Anterior cingulate cortex (tissue), 58 donors: ENCODE data around the gene POU6F2.
"Not testable (repeated sequence)": the region's sequence is repeated elsewhere in the genome, so short reads cannot be mapped to it uniquely, and the experiment has no call there.

ENCODE experiments used
- DNase-seq, 58 donors: peaks; one replicate each; lab custom pipeline; 2025; lab: John Stamatoyannopoulos, UW

The POU6F2 gene

GRCh38 chr7:38977685-38978084 is at the start of gene POU6F2:
Gene POU6F2 (plus strand): TSS chr7:38977909. CDS start chr7:38977954, 45 bp downstream.
- no peak for DNase-seq

- DNase-seq = no peak
Observed at GRCh38 chr7:38928506-38928905, 49.2 kb upstream of the POU6F2 start.

GRCh38 chr7:38929460-38930171 is 48.1 kb upstream of the POU6F2 start:
- peak in 1 of 58 donors; percentile 3 for DNase-seq

- DNase-seq = peak in 45 of 58 donors; percentile 1 to 77 (median 26)
Observed at GRCh38 chr7:38932509-38933168, 45.1 kb upstream of the POU6F2 start.

- DNase-seq = no peak
Observed at GRCh38 chr7:38934051-38934450, 43.7 kb upstream of the POU6F2 start.

GRCh38 chr7:38934536-38934935 is 43.2 kb upstream of the POU6F2 start:
- DNase-seq = no peak

GRCh38 chr7:38936641-38937040 is 41.1 kb upstream of the POU6F2 start:
- no peak for DNase-seq

- DNase-seq = peak in 2 of 58 donors; percentile 21 to 31
Observed at GRCh38 chr7:38938001-38938485, 39.7 kb upstream of the POU6F2 start.

- no peak for DNase-seq
Observed at GRCh38 chr7:38938589-38938988, 39.1 kb upstream of the POU6F2 start.

GRCh38 chr7:38940774-38941173 is 36.9 kb upstream of the POU6F2 start:
- DNase-seq = no peak

- no peak for DNase-seq
Observed at GRCh38 chr7:38942431-38943051, 35.2 kb upstream of the POU6F2 start.

GRCh38 chr7:38947541-38947940 is 30.2 kb upstream of the POU6F2 start:
- DNase-seq = not testable (repeated sequence)

GRCh38 chr7:38950309-38950708 is 27.4 kb upstream of the POU6F2 start:
- no peak for DNase-seq

GRCh38 chr7:38951213-38951612 is 26.5 kb upstream of the POU6F2 start:
- DNase-seq = no peak

GRCh38 chr7:38953227-38953626 is 24.5 kb upstream of the POU6F2 start:
- no peak for DNase-seq

- no peak for DNase-seq
Observed at GRCh38 chr7:38953971-38954370, 23.7 kb upstream of the POU6F2 start.

- no peak for DNase-seq
Observed at GRCh38 chr7:38955892-38956291, 21.8 kb upstream of the POU6F2 start.

- DNase-seq = no peak
Observed at GRCh38 chr7:38962028-38962427, 15.7 kb upstream of the POU6F2 start.

- DNase-seq = no peak
Observed at GRCh38 chr7:38964921-38965320, 12.8 kb upstream of the POU6F2 start.

- DNase-seq = no peak
Observed at GRCh38 chr7:38973760-38974159, 3.9 kb upstream of the POU6F2 start.

GRCh38 chr7:38975944-38976392 is 1.7 kb upstream of the POU6F2 start:
- peak in 14 of 58 donors; percentile 1 to 60 (median 10) for DNase-seq
